Keratinocyte (primary cell): ENCODE measurements around the gene SMYD3. TPM values are rescaled to one million over a fixed set of nuclear protein-coding genes. Genes with fewer than 3 reads are reported as not detected.

Experiments used
- DNase-seq: peaks from one replicate; pipeline ENCODE4 v3.0.0-alpha.2; 2011; ENCODE audit warnings: low read depth, missing footprints, low spot score
- FAIRE-seq: peaks from 2 replicates; lab custom pipeline; 2011; peaks lifted over from hg19 to GRCh38; lab: Jason Lieb, UNC
- H2AFZ ChIP-seq: 2 replicates; pipeline ENCODE4 v1.6.0; 2012; ENCODE audit warnings: low read length, control low read depth, inconsistent platforms; ENCODE audit not compliant: control insufficient read depth
- H3K27ac ChIP-seq: 2 replicates; pipeline ENCODE4 v1.5.1; 2011; ENCODE audit warnings: low read length; ENCODE audit not compliant: control insufficient read depth, insufficient read depth
- H3K27me3 ChIP-seq: 3 replicates; pipeline ENCODE4 v1.6.0; 2011; ENCODE audit warnings: low read length; ENCODE audit not compliant: control insufficient read depth, insufficient read depth; ENCODE audit errors: extremely low read depth
- H3K36me3 ChIP-seq, 2 experiments: 2 replicates in 1 of 2; 3 replicates in 1 of 2; pipeline ENCODE4 v1.5.1; 2011; ENCODE audit warnings: low read length in 2 of 2, mild to moderate bottlenecking in 1 of 2; ENCODE audit not compliant: control insufficient read depth in 2 of 2, insufficient read depth in 2 of 2; ENCODE audit errors: extremely low read depth in 1 of 2
- H3K4me1 ChIP-seq: 3 replicates; pipeline ENCODE4 v1.5.1; 2011; ENCODE audit warnings: low read length; ENCODE audit not compliant: control insufficient read depth, insufficient read depth; ENCODE audit errors: extremely low read depth
- H3K4me2 ChIP-seq: 3 replicates; pipeline ENCODE4 v1.6.0; 2011; ENCODE audit warnings: low read depth, low read length; ENCODE audit not compliant: control insufficient read depth, insufficient read depth; ENCODE audit errors: extremely low read depth
- H3K4me3 ChIP-seq, 3 experiments: fragments of 200-600 bp in 1 of 3; sonication (generic) in 1 of 3; 2 replicates in 2 of 3; 3 replicates in 1 of 3; pipeline ENCODE4 v1.5.1; 2011 to 2016; ENCODE audit warnings: low read length in 3 of 3, mild to moderate bottlenecking in 3 of 3, control low read depth in 2 of 3, inconsistent platforms in 1 of 3, low read depth in 1 of 3, mixed read lengths in 1 of 3, mixed run types in 1 of 3, moderate library complexity in 1 of 3; ENCODE audit not compliant: control insufficient read depth in 2 of 3, insufficient read depth in 2 of 3; ENCODE audit errors: extremely low read depth in 1 of 3
- H3K79me2 ChIP-seq: 2 replicates; pipeline ENCODE4 v1.6.0; 2012; ENCODE audit warnings: low read length; ENCODE audit not compliant: control insufficient read depth, insufficient read depth
- H3K9ac ChIP-seq: 3 replicates; pipeline ENCODE4 v1.6.0; 2011; ENCODE audit warnings: low read length; ENCODE audit not compliant: control insufficient read depth, insufficient read depth; ENCODE audit errors: extremely low read depth
- H3K9me1 ChIP-seq: 3 replicates; pipeline ENCODE4 v1.6.0; 2011; ENCODE audit warnings: low read length; ENCODE audit not compliant: control insufficient read depth, insufficient read depth; ENCODE audit errors: extremely low read depth
- H3K9me3 ChIP-seq: 2 replicates; pipeline ENCODE4 v1.5.1; 2012; ENCODE audit warnings: low read depth, low read length; ENCODE audit not compliant: control insufficient read depth
- H4K20me1 ChIP-seq: 3 replicates; pipeline ENCODE4 v1.6.0; 2011; ENCODE audit warnings: low read length; ENCODE audit not compliant: control insufficient read depth, insufficient read depth; ENCODE audit errors: extremely low read depth
- EZH2 ChIP-seq: IDR thresholded peaks from one replicate; pipeline ENCODE4 v1.6.1; 2012; ENCODE audit warnings: inconsistent platforms, mild to moderate bottlenecking, low read length, moderate library complexity
- dilution Hi-C: fragments of 300-500 bp; cut with MboI; formaldehyde crosslinking; loops from one replicate; pipeline ENCODE4 v1.7.0; 2020; ENCODE audit warnings: low sequenced_read_pairs; ENCODE audit not compliant: extremely low pct_ligation_motif_present
- polyA plus RNA-seq, 5 experiments: library from polyadenylated mRNA; depleted of rRNA in 3 of 5; stranded (reverse) in 3 of 5; stranded (forward) in 1 of 5; unstranded in 1 of 5; fragments of >200 nt; gene quantifications; 1 replicate in 1 of 5; 2 replicates in 3 of 5; 3 replicates in 1 of 5; pipeline versions ENCODE4 v1.2.1 to v1.2.3, GENCODE V29; 2011 to 2012; ENCODE audit warnings: missing spikeins in 2 of 5, low read depth in 1 of 5, low replicate concordance in 1 of 5
- TF ChIP-seq, protein P1 (sequence below), 3 experiments: IDR thresholded peaks in 1 of 3; conservative IDR thresholded peaks in 1 of 3; optimal IDR thresholded peaks in 1 of 3; 2 replicates in 2 of 3; 3 replicates in 1 of 3; pipeline versions ENCODE3 to v1.5.1; 2011; ENCODE audit warnings: low read length in 3 of 3, mild to moderate bottlenecking in 3 of 3, moderate library complexity in 2 of 3, control low read depth in 1 of 3, inconsistent platforms in 1 of 3; ENCODE audit not compliant: insufficient read depth in 2 of 3; ENCODE audit errors: extremely low read depth in 1 of 3

Gene SMYD3
- polyA plus RNA-seq, 1 donor (not counting 4 experiments of a cell fraction or from before 2014, with no cell fraction given), result 31.0 TPM

GRCh38 chr1:245751116-245751515 is 756.0 kb downstream of the SMYD3 start:
- FAIRE-seq, result no peak
- no peaks in the 10 kb centered on the region for H3K79me2 ChIP-seq
- no peaks in the 10 kb centered on the region for H3K9me3 ChIP-seq
- no peak overlapping the region for H3K4me2 ChIP-seq
- H3K27me3 ChIP-seq, result no peaks in the 10 kb centered on the region
- no peak overlapping the region for H3K4me3 ChIP-seq
- no peaks in the 10 kb centered on the region for H4K20me1 ChIP-seq
- DNase-seq, result no peak
- no peaks in the 10 kb centered on the region for H3K4me1 ChIP-seq
- TF ChIP-seq, protein P1, sequence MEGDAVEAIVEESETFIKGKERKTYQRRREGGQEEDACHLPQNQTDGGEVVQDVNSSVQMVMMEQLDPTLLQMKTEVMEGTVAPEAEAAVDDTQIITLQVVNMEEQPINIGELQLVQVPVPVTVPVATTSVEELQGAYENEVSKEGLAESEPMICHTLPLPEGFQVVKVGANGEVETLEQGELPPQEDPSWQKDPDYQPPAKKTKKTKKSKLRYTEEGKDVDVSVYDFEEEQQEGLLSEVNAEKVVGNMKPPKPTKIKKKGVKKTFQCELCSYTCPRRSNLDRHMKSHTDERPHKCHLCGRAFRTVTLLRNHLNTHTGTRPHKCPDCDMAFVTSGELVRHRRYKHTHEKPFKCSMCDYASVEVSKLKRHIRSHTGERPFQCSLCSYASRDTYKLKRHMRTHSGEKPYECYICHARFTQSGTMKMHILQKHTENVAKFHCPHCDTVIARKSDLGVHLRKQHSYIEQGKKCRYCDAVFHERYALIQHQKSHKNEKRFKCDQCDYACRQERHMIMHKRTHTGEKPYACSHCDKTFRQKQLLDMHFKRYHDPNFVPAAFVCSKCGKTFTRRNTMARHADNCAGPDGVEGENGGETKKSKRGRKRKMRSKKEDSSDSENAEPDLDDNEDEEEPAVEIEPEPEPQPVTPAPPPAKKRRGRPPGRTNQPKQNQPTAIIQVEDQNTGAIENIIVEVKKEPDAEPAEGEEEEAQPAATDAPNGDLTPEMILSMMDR (optimal IDR thresholded peaks at IDR 0.05 in 1 of 3, IDR thresholded peaks at IDR 0.05 in 1 of 3, conservative IDR thresholded peaks at IDR 0.05 in 1 of 3; ENCODE audit: extremely low read depth in 1 of 3, insufficient read depth in 2 of 3, low read length in 3 of 3), result no peak
- TF ChIP-seq EZH2, result no peak
- no peak overlapping the region for H3K9ac ChIP-seq
- no peak overlapping the region for H3K27ac ChIP-seq
- no peaks in the 10 kb centered on the region for H3K9me1 ChIP-seq
- no peak overlapping the region for H2AFZ ChIP-seq
- H3K36me3 ChIP-seq, result no peaks in the 10 kb centered on the region
- dilution Hi-C loops, result no loop called here

DNA sequence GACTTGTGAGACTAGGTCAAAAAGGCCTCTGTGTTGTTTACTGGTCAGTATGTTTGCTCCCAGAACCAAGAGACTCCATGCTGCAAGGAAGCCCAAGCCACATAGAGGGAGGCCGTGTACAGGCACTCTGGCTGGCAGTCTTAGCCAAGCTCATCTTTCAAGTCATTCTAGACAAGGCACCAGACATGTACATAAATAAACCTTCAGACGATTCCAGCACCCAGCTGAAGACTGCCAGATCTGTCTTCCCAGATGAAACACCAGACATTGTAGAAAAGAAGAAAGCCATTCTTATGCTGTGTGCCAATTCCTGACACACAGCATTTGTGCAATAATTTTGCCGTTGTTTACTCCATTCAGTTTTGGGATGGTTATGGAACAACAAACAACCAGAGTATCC is 756.8 kb downstream of the SMYD3 start:
- Histone ChIP-seq H3K4me2 (no peak overlapping the region), H3K4me3 (no peak overlapping the region), H4K20me1 (no peaks in the 10 kb centered on the region), H3K36me3 (no peaks in the 10 kb centered on the region), H3K9me1 (no peaks in the 10 kb centered on the region), H3K27ac (no peak overlapping the region), H3K27me3 (no peaks in the 10 kb centered on the region), H3K9me3 (no peaks in the 10 kb centered on the region), H2AFZ (no peak overlapping the region), H3K4me1 (no peaks in the 10 kb centered on the region), H3K79me2 (no peaks in the 10 kb centered on the region), H3K9ac (no peak overlapping the region)
- dilution Hi-C loops, result no loop called here
- DNase-seq (no peak), FAIRE-seq (no peak)
- TF ChIP-seq, protein P1 (optimal IDR thresholded peaks at IDR 0.05 in 1 of 3, IDR thresholded peaks at IDR 0.05 in 1 of 3, conservative IDR thresholded peaks at IDR 0.05 in 1 of 3; ENCODE audit: extremely low read depth in 1 of 3, insufficient read depth in 2 of 3, low read length in 3 of 3), result no peak
- TF ChIP-seq EZH2, result no peak
